Fibroblast of lung (primary cell): ENCODE results near the gene DENND4A. TPM values are rescaled to one million over a fixed set of nuclear protein-coding genes. Genes with fewer than 3 reads are reported as not detected.
A peak's percentile ranks its signal among the peaks of the same experiment; 100 is the strongest.

Experiments
- DNase-seq, 2 donors: peaks; one replicate each; pipeline versions ENCODE4 v3.0.0 to v3.0.0-alpha.2; 2010; ENCODE audit warnings: low read depth in 2 of 2
- H2AFZ ChIP-seq: 2 replicates; pipeline ENCODE4 v1.5.1; 2012; ENCODE audit warnings: low read length, control low read depth, inconsistent platforms
- H3K27ac ChIP-seq: 2 replicates; pipeline ENCODE4 v1.5.1; 2011; ENCODE audit warnings: low read length, control low read depth; ENCODE audit not compliant: insufficient read depth
- H3K27me3 ChIP-seq: 2 replicates; pipeline ENCODE4 v1.5.1; 2011; ENCODE audit warnings: mild to moderate bottlenecking, low read length; ENCODE audit not compliant: control insufficient read depth, insufficient read depth
- H3K36me3 ChIP-seq: 2 replicates; pipeline ENCODE4 v1.5.1; 2011; ENCODE audit warnings: low read length; ENCODE audit not compliant: control insufficient read depth, insufficient read depth
- H3K4me1 ChIP-seq: 2 replicates; pipeline ENCODE4 v1.5.1; 2011; ENCODE audit warnings: low read length; ENCODE audit not compliant: control insufficient read depth, insufficient read depth; ENCODE audit errors: extremely low read depth
- H3K4me2 ChIP-seq: 2 replicates; pipeline ENCODE4 v1.5.1; 2011; ENCODE audit warnings: low read length, control low read depth; ENCODE audit not compliant: insufficient read depth; ENCODE audit errors: extremely low read depth
- H3K4me3 ChIP-seq, 4 experiments: fragments of 200-600 bp in 1 of 4; sonication (generic) in 1 of 4; replicated peaks in 1 of 4; 2 replicates each; pipeline ENCODE4 v1.5.1; 2011 to 2016; ENCODE audit warnings: low read length in 4 of 4, low read depth in 3 of 4, mild to moderate bottlenecking in 3 of 4, control low read depth in 2 of 4, inconsistent platforms in 1 of 4, mixed read lengths in 1 of 4; ENCODE audit not compliant: insufficient read depth in 1 of 4; ENCODE audit errors: control extremely low read depth in 1 of 4
- H3K79me2 ChIP-seq: 2 replicates; pipeline ENCODE4 v1.5.1; 2012; ENCODE audit warnings: mild to moderate bottlenecking, low read length, inconsistent platforms; ENCODE audit not compliant: control insufficient read depth, insufficient read depth
- H3K9ac ChIP-seq: 2 replicates; pipeline ENCODE4 v1.5.1; 2011; ENCODE audit warnings: mild to moderate bottlenecking, low read length, control low read depth; ENCODE audit not compliant: insufficient read depth
- H3K9me3 ChIP-seq: 2 replicates; pipeline ENCODE4 v1.5.1; 2012; ENCODE audit warnings: low read depth, low read length; ENCODE audit not compliant: control insufficient read depth, insufficient read depth
- H4K20me1 ChIP-seq: 2 replicates; pipeline ENCODE4 v1.5.1; 2011; ENCODE audit warnings: low read length; ENCODE audit not compliant: control insufficient read depth, insufficient read depth; ENCODE audit errors: extremely low read depth
- EZH2 ChIP-seq: IDR thresholded peaks from 2 replicates; pipeline ENCODE4 v1.5.1; 2012; ENCODE audit warnings: low read length, control low read depth, mild to moderate bottlenecking; ENCODE audit errors: missing control alignments
- polyA plus RNA-seq, 2 donors: library from polyadenylated mRNA; depleted of rRNA in 1 of 2; stranded (reverse) in 1 of 2; unstranded in 1 of 2; fragments of >200 nt; gene quantifications; 2 replicates each; pipeline ENCODE4 v1.2.1, GENCODE V29; 2011 to 2012; ENCODE audit warnings: missing spikeins in 1 of 2
- total RNA-seq: library from RNA; depleted of rRNA; stranded (reverse); fragments of >200 nt; gene quantifications from 2 replicates; pipeline ENCODE4 v1.2.1, GENCODE V29; 2014
- TF ChIP-seq, protein P1 (sequence below), 2 donors: IDR thresholded peaks in 1 of 2; conservative IDR thresholded peaks in 1 of 2; 1 replicate in 1 of 2; 2 replicates in 1 of 2; pipeline ENCODE4 v1.5.1; 2011 to 2012; ENCODE audit warnings: low read length in 2 of 2, control low read depth in 1 of 2, inconsistent platforms in 1 of 2, low read depth in 1 of 2, mild to moderate bottlenecking in 1 of 2

Gene DENND4A
- total and polyA plus RNA-seq, 2 donors (not counting 1 experiment from before 2014, with no cell fraction given) = 16.7 to 30.6 TPM

DNA sequence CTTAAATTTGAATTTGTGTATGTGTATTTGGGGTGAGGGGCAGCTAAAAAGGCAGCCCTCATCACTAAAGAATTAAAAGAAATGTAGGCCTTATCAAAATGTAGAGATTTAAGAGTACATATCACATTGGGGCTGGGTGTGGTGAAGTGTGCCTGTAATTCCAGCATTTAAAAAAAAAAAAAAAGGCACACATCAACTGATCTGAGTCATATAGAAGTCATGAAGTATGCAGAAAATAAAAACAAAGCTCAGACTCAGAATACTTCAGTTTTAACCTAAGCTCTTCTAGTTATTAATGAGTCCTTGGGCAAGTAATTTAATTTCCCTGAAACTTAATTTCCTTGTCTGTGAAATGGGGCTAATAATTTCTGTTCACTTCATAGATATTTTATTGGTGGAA is 138.8 kb downstream of the DENND4A start:
- Histone ChIP-seq H3K9me3 (no peaks in the 10 kb centered on the region), H3K4me3 (no peak overlapping the region), H3K36me3 (no peaks in the 10 kb centered on the region), H2AFZ (no peak overlapping the region), H3K79me2 (no peaks in the 10 kb centered on the region), H3K27me3 (no peaks in the 10 kb centered on the region), H4K20me1 (no peaks in the 10 kb centered on the region), H3K9ac (no peak overlapping the region), H3K4me2 (peak overlapping the region; percentile 3), H3K27ac (no peak overlapping the region), H3K4me1 (peaks cover 13% of the 10 kb centered on the region)
- TF ChIP-seq EZH2 = no peak
- TF ChIP-seq, protein P1, sequence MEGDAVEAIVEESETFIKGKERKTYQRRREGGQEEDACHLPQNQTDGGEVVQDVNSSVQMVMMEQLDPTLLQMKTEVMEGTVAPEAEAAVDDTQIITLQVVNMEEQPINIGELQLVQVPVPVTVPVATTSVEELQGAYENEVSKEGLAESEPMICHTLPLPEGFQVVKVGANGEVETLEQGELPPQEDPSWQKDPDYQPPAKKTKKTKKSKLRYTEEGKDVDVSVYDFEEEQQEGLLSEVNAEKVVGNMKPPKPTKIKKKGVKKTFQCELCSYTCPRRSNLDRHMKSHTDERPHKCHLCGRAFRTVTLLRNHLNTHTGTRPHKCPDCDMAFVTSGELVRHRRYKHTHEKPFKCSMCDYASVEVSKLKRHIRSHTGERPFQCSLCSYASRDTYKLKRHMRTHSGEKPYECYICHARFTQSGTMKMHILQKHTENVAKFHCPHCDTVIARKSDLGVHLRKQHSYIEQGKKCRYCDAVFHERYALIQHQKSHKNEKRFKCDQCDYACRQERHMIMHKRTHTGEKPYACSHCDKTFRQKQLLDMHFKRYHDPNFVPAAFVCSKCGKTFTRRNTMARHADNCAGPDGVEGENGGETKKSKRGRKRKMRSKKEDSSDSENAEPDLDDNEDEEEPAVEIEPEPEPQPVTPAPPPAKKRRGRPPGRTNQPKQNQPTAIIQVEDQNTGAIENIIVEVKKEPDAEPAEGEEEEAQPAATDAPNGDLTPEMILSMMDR (conservative IDR thresholded peaks at IDR 0.05 in 1 of 2, IDR thresholded peaks at IDR 0.05 in 1 of 2; ENCODE audit: low read depth in 1 of 2, low read length in 2 of 2) = no peak
- DNase-seq = peak; percentile 38 to 57

DNA sequence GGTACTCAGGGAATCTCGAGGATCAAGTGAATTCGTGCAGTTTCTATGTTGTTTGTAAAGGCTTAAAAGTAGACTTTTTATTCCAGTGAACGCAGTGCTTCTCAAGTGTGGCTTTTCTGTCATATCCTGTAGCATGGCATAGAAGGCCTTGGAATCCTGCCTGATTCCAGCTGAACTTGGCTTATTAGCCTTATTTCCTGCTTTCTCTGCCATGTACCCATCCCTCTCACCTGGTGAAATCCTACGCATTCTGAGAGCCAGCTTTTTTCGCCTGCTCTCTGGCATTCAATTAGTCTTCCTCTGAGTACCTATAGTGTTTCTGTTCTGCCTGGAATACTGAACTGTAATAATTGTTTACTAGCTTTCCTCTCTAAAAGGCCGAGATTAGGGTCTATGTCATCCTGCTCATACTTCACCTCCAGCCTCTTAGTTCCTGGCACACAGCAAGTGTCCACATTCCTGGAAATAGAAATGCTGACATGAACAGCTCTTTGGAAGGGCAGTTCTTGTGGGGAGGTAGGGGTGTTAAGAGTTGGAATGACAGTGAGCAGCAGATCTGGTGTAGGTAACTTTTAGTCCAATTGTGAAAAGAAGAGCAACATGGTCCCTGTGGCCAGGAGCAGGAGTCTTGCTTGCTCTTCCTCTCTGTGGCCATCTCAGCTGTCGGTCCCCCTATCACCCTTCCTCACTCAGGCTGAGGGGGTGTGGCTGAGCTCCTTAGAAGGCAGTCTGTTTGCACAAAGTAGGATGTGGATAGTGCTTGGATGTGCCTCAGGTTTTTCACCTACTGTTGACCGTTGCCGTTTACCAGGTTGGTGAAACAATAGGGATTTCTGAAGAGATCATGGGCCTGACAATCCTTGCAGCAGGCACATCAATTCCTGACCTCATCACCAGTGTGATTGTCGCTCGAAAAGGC is 140.0 kb downstream of the DENND4A start:
- DNase-seq = no peak
- no peak overlapping the region for H3K4me2 ChIP-seq
- H3K79me2 ChIP-seq = no peaks in the 10 kb centered on the region
- H2AFZ ChIP-seq = no peak overlapping the region
- H3K27me3 ChIP-seq = no peaks in the 10 kb centered on the region
- H3K4me1 ChIP-seq = peaks cover 13% of the 10 kb centered on the region
- TF ChIP-seq, protein P1 (conservative IDR thresholded peaks at IDR 0.05 in 1 of 2, IDR thresholded peaks at IDR 0.05 in 1 of 2; ENCODE audit: low read depth in 1 of 2, low read length in 2 of 2) = no peak
- H3K9me3 ChIP-seq = no peaks in the 10 kb centered on the region
- H3K9ac ChIP-seq = no peak overlapping the region
- no peaks in the 10 kb centered on the region for H3K36me3 ChIP-seq
- no peak overlapping the region for H3K27ac ChIP-seq
- no peaks in the 10 kb centered on the region for H4K20me1 ChIP-seq
- H3K4me3 ChIP-seq = no peak overlapping the region

DNA sequence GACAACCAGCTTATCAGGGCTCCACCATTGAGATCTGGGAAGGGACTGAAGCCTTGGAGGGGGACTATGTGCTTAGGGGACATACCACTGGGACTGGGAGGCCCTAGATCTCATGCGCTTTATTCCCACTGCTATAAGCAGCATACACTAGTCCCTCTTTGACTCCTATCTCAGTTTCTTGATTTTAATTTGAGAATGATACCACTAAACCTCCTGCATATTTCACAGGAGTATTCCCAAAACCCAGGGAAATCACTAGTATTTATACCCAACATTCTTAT is 141.1 kb downstream of the DENND4A start:
- H3K27ac ChIP-seq = no peak overlapping the region
- H3K36me3 ChIP-seq = no peaks in the 10 kb centered on the region
- H3K4me1 ChIP-seq = peaks cover 13% of the 10 kb centered on the region
- H3K9ac ChIP-seq = no peak overlapping the region
- H3K79me2 ChIP-seq = no peaks in the 10 kb centered on the region
- H3K27me3 ChIP-seq = no peaks in the 10 kb centered on the region
- H3K4me3 ChIP-seq = no peak overlapping the region
- no peak overlapping the region for H2AFZ ChIP-seq
- TF ChIP-seq, protein P1 (conservative IDR thresholded peaks at IDR 0.05 in 1 of 2, IDR thresholded peaks at IDR 0.05 in 1 of 2; ENCODE audit: low read depth in 1 of 2, low read length in 2 of 2) = no peak
- no peak for TF ChIP-seq EZH2
- DNase-seq = no peak
- no peaks in the 10 kb centered on the region for H3K9me3 ChIP-seq
- no peaks in the 10 kb centered on the region for H4K20me1 ChIP-seq
- H3K4me2 ChIP-seq = no peak overlapping the region
